ENCODE results near the gene THAP11. TPM values are rescaled to one million over a fixed set of nuclear protein-coding genes. Genes with fewer than 3 reads are reported as not detected.

Gene THAP11
- polyA plus RNA-seq, 3 donors: 17.6 to 84.2 (median 52.5) TPM

DNA sequence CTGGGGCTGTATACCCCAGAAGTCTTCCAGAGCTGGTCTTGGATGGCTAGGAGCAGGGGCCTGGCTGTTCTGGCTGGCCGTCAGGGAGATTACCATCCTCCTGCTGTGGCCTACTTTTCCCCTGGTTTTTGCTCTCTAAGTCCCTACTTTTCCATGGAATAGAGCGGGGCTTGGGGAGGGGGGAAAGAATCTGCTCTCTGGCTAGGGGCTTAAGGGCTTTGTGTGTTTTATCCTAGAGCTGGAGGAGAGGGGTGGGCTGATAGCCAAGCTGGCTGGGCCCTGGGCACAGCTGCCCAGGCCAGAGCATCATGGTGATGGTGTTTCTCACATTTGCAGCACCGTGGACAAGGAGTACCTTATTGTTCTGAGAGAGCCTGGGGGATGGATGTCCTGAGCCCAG, 46.2 kb downstream of the THAP11 start:
- Mint-ChIP-seq H3K36me3 (peaks cover 17 to 43% of the 10 kb centered on the region in 2 donors), H3K27me3 (ENCODE audit: low read depth in 3 of 3) (peaks cover 0 to 2% (median 2%) of the 10 kb centered on the region in 3 donors), H3K27ac (peak overlapping the region in 1 of 7 donors; percentile 41), H3K4me1 (peaks cover 6% of the 10 kb centered on the region), H3K4me3 (no peak overlapping the region), H3K9me3 (no peaks in the 10 kb centered on the region)
- Histone ChIP-seq H3K36me3 (replicated peaks in 1 of 2; ENCODE audit: control insufficient read depth in 1 of 2, insufficient read depth in 2 of 2, low read length in 2 of 2) (peaks cover 31 to 39% of the 10 kb centered on the region in 2 donors), H3K9me3 (replicated peaks in 1 of 2; ENCODE audit: control insufficient read depth in 1 of 2, insufficient read depth in 1 of 2, low read length in 2 of 2) (no peaks in the 10 kb centered on the region), H3K4me3 (replicated peaks in 1 of 3; ENCODE audit: low read depth in 2 of 3, low read length in 3 of 3) (no peak overlapping the region), H3K4me1 (ENCODE audit: control insufficient read depth in 1 of 2, insufficient read depth in 2 of 2, low read length in 2 of 2) (peaks cover 6 to 8% of the 10 kb centered on the region in 2 donors), H3K4me2 (replicated peaks; ENCODE audit: extremely low read depth, low read length, poor library complexity, severe bottlenecking) (no peak overlapping the region), H4K20me1 (ENCODE audit: insufficient read depth, low read length) (peaks cover 3% of the 10 kb centered on the region), H3K27me3 (ENCODE audit: control insufficient read depth in 2 of 2, insufficient read depth in 2 of 2, low read length in 2 of 2) (no peaks in the 10 kb centered on the region), H3K9ac (ENCODE audit: insufficient read depth, low read length, poor library complexity, severe bottlenecking) (no peak overlapping the region), H2AFZ (ENCODE audit: insufficient read depth, low read depth, low read length, poor library complexity, severe bottlenecking) (no peak overlapping the region), H3K79me2 (ENCODE audit: insufficient read depth, low read length) (peaks cover 2% of the 10 kb centered on the region), H3K27ac (ENCODE audit: low read depth in 1 of 2, low read length in 2 of 2) (no peak overlapping the region)
- WGBS (ENCODE audit: insufficient coverage): 100% methylated on average over 1 of the region's 3 CpGs
- intact Hi-C loops (cut with micrococcal nuclease): loop anchor here (5.0 to 10.0 kb wide), 2 partner anchors 164 to 346 kb away; partner anchors contain the start of gene ESRP2 (in 1 of the 2)
- TF ChIP-seq, protein P1, sequence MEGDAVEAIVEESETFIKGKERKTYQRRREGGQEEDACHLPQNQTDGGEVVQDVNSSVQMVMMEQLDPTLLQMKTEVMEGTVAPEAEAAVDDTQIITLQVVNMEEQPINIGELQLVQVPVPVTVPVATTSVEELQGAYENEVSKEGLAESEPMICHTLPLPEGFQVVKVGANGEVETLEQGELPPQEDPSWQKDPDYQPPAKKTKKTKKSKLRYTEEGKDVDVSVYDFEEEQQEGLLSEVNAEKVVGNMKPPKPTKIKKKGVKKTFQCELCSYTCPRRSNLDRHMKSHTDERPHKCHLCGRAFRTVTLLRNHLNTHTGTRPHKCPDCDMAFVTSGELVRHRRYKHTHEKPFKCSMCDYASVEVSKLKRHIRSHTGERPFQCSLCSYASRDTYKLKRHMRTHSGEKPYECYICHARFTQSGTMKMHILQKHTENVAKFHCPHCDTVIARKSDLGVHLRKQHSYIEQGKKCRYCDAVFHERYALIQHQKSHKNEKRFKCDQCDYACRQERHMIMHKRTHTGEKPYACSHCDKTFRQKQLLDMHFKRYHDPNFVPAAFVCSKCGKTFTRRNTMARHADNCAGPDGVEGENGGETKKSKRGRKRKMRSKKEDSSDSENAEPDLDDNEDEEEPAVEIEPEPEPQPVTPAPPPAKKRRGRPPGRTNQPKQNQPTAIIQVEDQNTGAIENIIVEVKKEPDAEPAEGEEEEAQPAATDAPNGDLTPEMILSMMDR (IDR thresholded peaks at IDR 0.05): no peak
- DNase-seq: no peak

DNA sequence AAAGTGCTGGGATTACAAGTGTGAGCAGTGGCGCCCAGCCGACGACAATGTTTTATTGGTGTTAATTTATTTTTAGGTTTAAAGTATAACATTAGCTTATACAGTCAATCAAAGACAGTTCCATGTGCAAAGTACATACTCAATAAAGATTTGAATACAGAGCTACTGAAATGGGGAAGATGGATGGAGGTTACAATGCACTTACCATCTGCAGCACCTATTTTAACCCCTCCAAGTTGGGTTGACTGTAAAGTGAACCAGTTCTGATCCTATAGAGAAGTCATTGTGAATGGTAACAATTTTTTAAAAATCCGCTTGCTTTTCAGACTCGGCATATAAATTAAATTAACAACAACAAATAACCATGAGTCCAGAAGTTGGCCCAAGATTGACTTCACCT, 50.3 kb downstream of the THAP11 start:
- peak overlapping the region; percentile 33 to 90 (median 58) for H3K4me3 ChIP-seq (replicated peaks in 1 of 3; ENCODE audit: low read depth in 2 of 3, low read length in 3 of 3)
- no peaks in the 10 kb centered on the region for H3K9me3 Mint-ChIP-seq
- peak overlapping the region; percentile 79 to 84 for H3K4me3 Mint-ChIP-seq
- H3K4me1 Mint-ChIP-seq: peaks cover 24% of the 10 kb centered on the region
- no peak for DNase-seq
- H3K27me3 ChIP-seq (ENCODE audit: control insufficient read depth in 2 of 2, insufficient read depth in 2 of 2, low read length in 2 of 2): no peaks in the 10 kb centered on the region
- H3K27ac Mint-ChIP-seq: peak overlapping the region; percentile 66 to 93 (median 88)
- WGBS (ENCODE audit: insufficient coverage): no CpG with 5 or more reads among the region's 5 CpGs
- H3K36me3 Mint-ChIP-seq: peaks cover 3 to 12% of the 10 kb centered on the region in 2 donors
- peaks cover 18 to 21% of the 10 kb centered on the region in 2 donors for H3K4me1 ChIP-seq (ENCODE audit: control insufficient read depth in 1 of 2, insufficient read depth in 2 of 2, low read length in 2 of 2)
- H4K20me1 ChIP-seq (ENCODE audit: insufficient read depth, low read length): peaks cover 14% of the 10 kb centered on the region
- H3K79me2 ChIP-seq (ENCODE audit: insufficient read depth, low read length): peaks cover 42% of the 10 kb centered on the region
- intact Hi-C loops (cut with micrococcal nuclease): loop anchor here in 1 of 2 donors (5.0 kb wide), 3 partner anchors 45 to 330 kb away; partner anchors contain the start of genes CTCF, PSMB10, RANBP10 and TSNAXIP1
- H3K9ac ChIP-seq (ENCODE audit: insufficient read depth, low read length, poor library complexity, severe bottlenecking): peak overlapping the region; percentile 99
- H3K27me3 Mint-ChIP-seq (ENCODE audit: low read depth in 3 of 3): no peaks in the 10 kb centered on the region
- H3K4me2 ChIP-seq (replicated peaks; ENCODE audit: extremely low read depth, low read length, poor library complexity, severe bottlenecking): peak overlapping the region; percentile 91
- H3K36me3 ChIP-seq (replicated peaks in 1 of 2; ENCODE audit: control insufficient read depth in 1 of 2, insufficient read depth in 2 of 2, low read length in 2 of 2): no peaks in the 10 kb centered on the region
- peak overlapping the region in 1 of 2 donors; percentile 97 for H3K27ac ChIP-seq (ENCODE audit: low read depth in 1 of 2, low read length in 2 of 2)
- H2AFZ ChIP-seq (ENCODE audit: insufficient read depth, low read depth, low read length, poor library complexity, severe bottlenecking): peak overlapping the region; percentile 61
- TF ChIP-seq, protein P1 (IDR thresholded peaks at IDR 0.05): no peak
- H3K9me3 ChIP-seq (replicated peaks in 1 of 2; ENCODE audit: control insufficient read depth in 1 of 2, insufficient read depth in 1 of 2, low read length in 2 of 2): no peaks in the 10 kb centered on the region
